CD14-positive monocyte (primary cell): ENCODE measurements around the gene VCP. TPM values are rescaled to one million over a fixed set of nuclear protein-coding genes. Genes with fewer than 3 reads are reported as not detected.

Source experiments
- DNase-seq, 3 donors: peaks; one replicate each; pipeline ENCODE4 v3.0.0-alpha.2; 2011 to 2022
- H2AFZ ChIP-seq: 2 replicates; pipeline ENCODE4 v1.6.0; 2012; ENCODE audit warnings: mild to moderate bottlenecking, low read depth, low read length, inconsistent platforms; ENCODE audit not compliant: insufficient read depth, poor library complexity, severe bottlenecking
- H3K27ac ChIP-seq, 2 donors: 1 replicate in 1 of 2; 2 replicates in 1 of 2; pipeline ENCODE4 v1.5.1; 2012 to 2013; ENCODE audit warnings: low read length in 2 of 2, control low read depth in 1 of 2, inconsistent platforms in 1 of 2, low read depth in 1 of 2, mild to moderate bottlenecking in 1 of 2
- H3K27me3 ChIP-seq, 2 donors: one replicate each; pipeline versions ENCODE4 v1.6.0 to v1.6.1; 2011 to 2013; ENCODE audit warnings: low read length in 2 of 2; ENCODE audit not compliant: control insufficient read depth in 2 of 2, insufficient read depth in 2 of 2
- H3K36me3 ChIP-seq, 2 donors: replicated peaks in 1 of 2; 1 replicate in 1 of 2; 2 replicates in 1 of 2; pipeline versions ENCODE4 v1.5.1 to v1.6.1; 2012 to 2013; ENCODE audit warnings: low read length in 2 of 2, control low read depth in 1 of 2, inconsistent platforms in 1 of 2, mild to moderate bottlenecking in 1 of 2; ENCODE audit not compliant: insufficient read depth in 2 of 2, control insufficient read depth in 1 of 2
- H3K4me1 ChIP-seq, 2 donors: 1 replicate in 1 of 2; 2 replicates in 1 of 2; pipeline versions ENCODE4 v1.5.1 to v1.6.1; 2012 to 2013; ENCODE audit warnings: low read length in 2 of 2, control low read depth in 1 of 2, inconsistent platforms in 1 of 2, mild to moderate bottlenecking in 1 of 2, moderate library complexity in 1 of 2; ENCODE audit not compliant: insufficient read depth in 2 of 2, control insufficient read depth in 1 of 2
- H3K4me2 ChIP-seq: replicated peaks from 2 replicates; pipeline ENCODE3; 2012; ENCODE audit warnings: low read length, moderate library complexity, mild to moderate bottlenecking; ENCODE audit not compliant: poor library complexity, severe bottlenecking; ENCODE audit errors: extremely low read depth
- H3K4me3 ChIP-seq, 3 experiments: fragments of 200-600 bp in 1 of 3; sonication (generic) in 1 of 3; replicated peaks in 1 of 3; 1 replicate in 2 of 3; 2 replicates in 1 of 3; pipeline ENCODE4 v1.5.1; 2011 to 2013; ENCODE audit warnings: low read length in 3 of 3, mild to moderate bottlenecking in 3 of 3, control low read depth in 2 of 3, low read depth in 2 of 3, inconsistent platforms in 1 of 3, moderate library complexity in 1 of 3
- H3K79me2 ChIP-seq: 2 replicates; pipeline ENCODE4 v1.6.0; 2012; ENCODE audit warnings: mild to moderate bottlenecking, control low read depth, inconsistent platforms, low read length, moderate library complexity; ENCODE audit not compliant: insufficient read depth
- H3K9ac ChIP-seq: 2 replicates; pipeline ENCODE4 v1.6.0; 2017; ENCODE audit warnings: low read length, mild to moderate bottlenecking; ENCODE audit not compliant: insufficient read depth, poor library complexity, severe bottlenecking
- H3K9me3 ChIP-seq, 2 donors: replicated peaks in 1 of 2; 1 replicate in 1 of 2; 2 replicates in 1 of 2; pipeline versions ENCODE4 v1.5.1 to v1.6.1; 2012 to 2013; ENCODE audit warnings: low read length in 2 of 2, control low read depth in 1 of 2; ENCODE audit not compliant: control insufficient read depth in 1 of 2, insufficient read depth in 1 of 2
- H4K20me1 ChIP-seq: 2 replicates; pipeline ENCODE4 v1.6.0; 2012; ENCODE audit warnings: mild to moderate bottlenecking, low read length, control low read depth, moderate library complexity; ENCODE audit not compliant: insufficient read depth
- H3K27ac Mint-ChIP-seq, 7 donors: one replicate each; pipeline ENCODE4 v1.8.0; 2020; ENCODE audit warnings: mild to moderate bottlenecking in 7 of 7, mixed read lengths in 7 of 7, moderate library complexity in 6 of 7, inconsistent platforms in 2 of 7
- H3K27me3 Mint-ChIP-seq, 3 donors: one replicate each; pipeline ENCODE4 v1.8.0; 2021 to 2022; ENCODE audit warnings: low read depth in 3 of 3, mild to moderate bottlenecking in 3 of 3, mixed read lengths in 3 of 3, moderate library complexity in 3 of 3, inconsistent platforms in 1 of 3
- H3K36me3 Mint-ChIP-seq, 2 donors: one replicate each; pipeline ENCODE4 v1.8.0; 2020; ENCODE audit warnings: mixed read lengths in 2 of 2, inconsistent platforms in 1 of 2, mild to moderate bottlenecking in 1 of 2
- H3K4me1 Mint-ChIP-seq: one replicate; pipeline ENCODE4 v1.8.0; 2020; ENCODE audit warnings: mild to moderate bottlenecking, mixed read lengths
- H3K4me3 Mint-ChIP-seq, 2 donors: one replicate each; pipeline ENCODE4 v1.8.0; 2020; ENCODE audit warnings: mild to moderate bottlenecking in 2 of 2, mixed read lengths in 2 of 2, moderate library complexity in 1 of 2
- H3K9me3 Mint-ChIP-seq, 7 donors: one replicate each; pipeline ENCODE4 v1.8.0; 2020 to 2022; ENCODE audit warnings: mixed read lengths in 7 of 7, mild to moderate bottlenecking in 6 of 7, moderate library complexity in 6 of 7, inconsistent platforms in 2 of 7
- WGBS: methylation state at CpG from one replicate; pipeline ENCODE4 v1.1.5; 2013; ENCODE audit warnings: missing lambda C conversion rate; ENCODE audit not compliant: insufficient coverage; 5-methylcytosine and 5-hydroxymethylcytosine counted together
- intact Hi-C, 2 donors: fragments of 100-400 bp; cut with micrococcal nuclease; formaldehyde crosslinking; loops; one replicate each; pipeline versions ENCODE4 v1.15.0 to v1.15.1; 2023
- polyA plus RNA-seq, 3 donors: library from polyadenylated mRNA; depleted of rRNA in 1 of 3; unstranded in 2 of 3; stranded (reverse) in 1 of 3; fragments of 300-500 nt in 2 of 3; fragments of >200 nt in 1 of 3; fragmentation: Illumina TruSeq in 2 of 3; gene quantifications; 1 replicate in 2 of 3; 2 replicates in 1 of 3; pipeline ENCODE4 v1.2.3, GENCODE V29; 2012 to 2021
- TF ChIP-seq, protein P1 (sequence below): fragments of 200-600 bp; IDR thresholded peaks from one replicate; pipeline ENCODE4 v1.8.0; 2022; ENCODE audit warnings: antibody characterized with exemption, mild to moderate bottlenecking

The VCP gene
- polyA plus RNA-seq, 3 donors: 100 to 180 (median 130) TPM

DNA sequence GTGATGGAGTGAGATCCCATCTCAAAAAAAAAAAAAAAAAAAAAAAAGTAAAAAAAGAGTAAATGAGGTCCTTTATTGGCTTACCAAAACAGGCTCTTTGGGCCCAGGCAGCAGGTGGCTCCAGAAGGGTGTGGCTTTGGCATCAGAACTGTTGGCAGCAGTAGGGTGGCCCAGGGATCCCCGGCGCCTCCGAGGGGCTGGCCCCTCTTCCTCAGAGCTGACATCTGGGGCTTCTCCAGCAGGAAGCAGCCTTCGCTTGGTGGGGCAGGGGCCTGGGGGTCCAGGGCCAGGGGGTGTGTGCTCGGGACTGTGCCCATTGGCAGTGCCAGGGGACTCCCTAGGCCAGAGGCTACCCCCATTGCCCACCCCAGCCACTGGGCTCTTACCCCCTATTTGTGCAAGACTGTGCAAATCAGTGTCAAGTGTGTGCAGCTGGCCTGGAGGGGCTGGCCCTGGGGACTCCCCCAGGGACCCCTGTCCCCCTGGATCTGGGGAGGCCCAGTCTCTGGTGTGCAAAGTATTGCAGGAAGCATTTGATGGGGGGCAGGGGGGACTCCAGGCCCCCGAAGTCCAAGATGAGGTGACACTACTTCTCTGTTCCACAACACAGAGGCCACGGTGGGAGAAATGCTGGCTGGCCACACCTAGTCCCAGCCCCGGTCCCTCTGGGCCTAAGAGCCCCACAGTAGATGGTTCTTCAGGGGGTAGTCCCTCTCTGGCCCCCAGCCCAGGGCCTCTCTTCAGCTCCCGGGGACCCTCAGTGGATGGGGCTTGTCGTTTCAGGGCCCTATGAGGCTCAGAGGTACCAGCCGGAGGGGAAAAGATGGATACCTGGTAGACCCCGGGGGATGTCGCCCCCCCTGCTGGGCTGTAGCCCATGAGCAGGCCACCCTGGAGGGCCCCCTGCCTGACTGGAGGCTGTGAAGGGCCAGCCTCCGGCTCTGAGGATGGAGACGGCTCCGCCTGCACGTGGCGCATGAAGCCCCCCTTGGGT, 35.2 kb upstream of the VCP start:
- Histone ChIP-seq H3K4me3 (no peak overlapping the region), H4K20me1 (peaks cover 91% of the 10 kb centered on the region), H3K27me3 (no peaks in the 10 kb centered on the region), H3K4me2 (no peak overlapping the region), H3K36me3 (peaks cover 49 to 59% of the 10 kb centered on the region in 2 donors), H3K27ac (peak overlapping the region in 1 of 2 donors; percentile 46), H2AFZ (no peak overlapping the region), H3K79me2 (peaks cover 47% of the 10 kb centered on the region), H3K9ac (no peak overlapping the region), H3K4me1 (peaks cover 40 to 51% of the 10 kb centered on the region in 2 donors), H3K9me3 (no peaks in the 10 kb centered on the region)
- WGBS: 84% methylated on average over 8 of the region's 18 CpGs
- Mint-ChIP-seq H3K4me1 (peaks cover 49% of the 10 kb centered on the region), H3K27me3 (peaks cover 0 to 8% (median 0%) of the 10 kb centered on the region in 3 donors), H3K27ac (peak overlapping the region in 1 of 7 donors; percentile 73), H3K36me3 (peaks cover 43 to 71% of the 10 kb centered on the region in 2 donors), H3K4me3 (no peak overlapping the region), H3K9me3 (peaks cover 0 to 1% (median 0%) of the 10 kb centered on the region in 7 donors)
- intact Hi-C loops: no loop called here
- TF ChIP-seq, protein P1, sequence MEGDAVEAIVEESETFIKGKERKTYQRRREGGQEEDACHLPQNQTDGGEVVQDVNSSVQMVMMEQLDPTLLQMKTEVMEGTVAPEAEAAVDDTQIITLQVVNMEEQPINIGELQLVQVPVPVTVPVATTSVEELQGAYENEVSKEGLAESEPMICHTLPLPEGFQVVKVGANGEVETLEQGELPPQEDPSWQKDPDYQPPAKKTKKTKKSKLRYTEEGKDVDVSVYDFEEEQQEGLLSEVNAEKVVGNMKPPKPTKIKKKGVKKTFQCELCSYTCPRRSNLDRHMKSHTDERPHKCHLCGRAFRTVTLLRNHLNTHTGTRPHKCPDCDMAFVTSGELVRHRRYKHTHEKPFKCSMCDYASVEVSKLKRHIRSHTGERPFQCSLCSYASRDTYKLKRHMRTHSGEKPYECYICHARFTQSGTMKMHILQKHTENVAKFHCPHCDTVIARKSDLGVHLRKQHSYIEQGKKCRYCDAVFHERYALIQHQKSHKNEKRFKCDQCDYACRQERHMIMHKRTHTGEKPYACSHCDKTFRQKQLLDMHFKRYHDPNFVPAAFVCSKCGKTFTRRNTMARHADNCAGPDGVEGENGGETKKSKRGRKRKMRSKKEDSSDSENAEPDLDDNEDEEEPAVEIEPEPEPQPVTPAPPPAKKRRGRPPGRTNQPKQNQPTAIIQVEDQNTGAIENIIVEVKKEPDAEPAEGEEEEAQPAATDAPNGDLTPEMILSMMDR: no peak
- DNase-seq: no peak

DNA sequence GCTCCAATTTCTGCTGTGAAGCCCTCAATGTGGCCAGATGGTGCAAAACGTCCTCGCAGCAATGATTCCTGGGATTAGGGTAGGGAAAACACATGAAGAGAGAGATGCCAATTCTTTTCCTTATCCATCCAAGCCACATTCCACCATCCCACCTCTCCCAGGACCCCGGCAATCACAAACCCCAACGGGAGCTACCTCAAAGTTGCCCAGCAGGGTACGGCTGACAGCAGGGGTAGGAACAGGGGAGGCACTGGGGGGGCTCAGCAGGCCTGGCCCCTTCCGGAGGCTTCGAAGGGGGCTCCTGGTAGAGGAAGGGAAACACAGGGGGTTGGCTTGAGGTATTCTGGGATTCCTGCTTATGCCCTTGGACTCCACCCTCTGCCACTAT, 33.9 kb upstream of the VCP start:
- no peak overlapping the region for H3K4me2 ChIP-seq
- Mint-ChIP-seq H3K4me1 (peaks cover 49% of the 10 kb centered on the region), H3K4me3 (no peak overlapping the region), H3K27ac (peak overlapping the region in 1 of 7 donors; percentile 71), H3K27me3 (peaks cover 0 to 3% (median 0%) of the 10 kb centered on the region in 3 donors), H3K36me3 (peaks cover 46 to 70% of the 10 kb centered on the region in 2 donors), H3K9me3 (peaks cover 0 to 1% (median 0%) of the 10 kb centered on the region in 7 donors)
- H4K20me1 ChIP-seq: peaks cover 81% of the 10 kb centered on the region
- no CpG with 5 or more reads among the region's 7 CpGs for WGBS
- H3K9me3 ChIP-seq: no peaks in the 10 kb centered on the region
- TF ChIP-seq, protein P1: no peak
- intact Hi-C loops: no loop called here
- peaks cover 49% of the 10 kb centered on the region for H3K79me2 ChIP-seq
- H3K4me1 ChIP-seq: peaks cover 37 to 50% of the 10 kb centered on the region in 2 donors
- H3K36me3 ChIP-seq: peaks cover 49 to 67% of the 10 kb centered on the region in 2 donors
- no peak overlapping the region for H2AFZ ChIP-seq
- H3K9ac ChIP-seq: no peak overlapping the region
- no peak overlapping the region for H3K27ac ChIP-seq
- DNase-seq: no peak
- no peak overlapping the region for H3K4me3 ChIP-seq
- H3K27me3 ChIP-seq: no peaks in the 10 kb centered on the region
